Left renal cortex interstitium (tissue), 4 donors: Measurements from ENCODE around the gene NLGN3. TPM values are rescaled to one million over a fixed set of nuclear protein-coding genes. Genes with fewer than 3 reads are reported as not detected.

Experiments used
- DNase-seq, 4 donors: peaks; one replicate each; pipeline ENCODE4 v3.0.0-alpha.2; 2013; ENCODE audit warnings: low read depth in 4 of 4, low spot score in 2 of 4, missing footprints in 1 of 4
- polyA plus RNA-seq, 4 donors: library from polyadenylated mRNA; unstranded; fragments of 120-200 nt; gene quantifications; one replicate each; pipeline ENCODE4 v1.2.1, GENCODE V29; 2013; ENCODE audit not compliant: insufficient read length in 4 of 4

Gene NLGN3
- polyA plus RNA-seq, result 1 to 10 TPM; 4.9 to 6.0 (median 5.4) TPM

- no peak for DNase-seq
Observed at GRCh38 chrX:71144651-71145050, at the start of gene NLGN3. TSS of gene NLGN3 (plus strand) at chrX:71144841. CDS start at chrX:71147750, 2,909 bp downstream.

- no peak for DNase-seq
Observed at GRCh38 chrX:71095033-71095432, 49.6 kb upstream of the NLGN3 start.

- DNase-seq, result peak in 2 of 4 donors; percentile 75 to 76
Observed at GRCh38 chrX:71095555-71095980, 49.1 kb upstream of the NLGN3 start, which contains the start of gene FOXO4. TSS of gene FOXO4 (plus strand) at chrX:71095851. CDS start at chrX:71096529, 678 bp downstream.

GRCh38 chrX:71095981-71096759 is 48.5 kb upstream of the NLGN3 start:
- DNase-seq, result no peak

GRCh38 chrX:71096760-71097032 is 47.9 kb upstream of the NLGN3 start:
- no peak for DNase-seq

GRCh38 chrX:71098302-71098701 is 46.3 kb upstream of the NLGN3 start:
- DNase-seq, result no peak

GRCh38 chrX:71098951-71099506 is 45.6 kb upstream of the NLGN3 start:
- DNase-seq, result no peak

- DNase-seq, result no peak
Observed at GRCh38 chrX:71099736-71100135, 44.9 kb upstream of the NLGN3 start.

- DNase-seq, result no peak
Observed at GRCh38 chrX:71100581-71101505, 43.8 kb upstream of the NLGN3 start.

GRCh38 chrX:71102292-71102691 is 42.3 kb upstream of the NLGN3 start:
- DNase-seq, result no peak

GRCh38 chrX:71103110-71103983 is 41.3 kb upstream of the NLGN3 start:
- DNase-seq, result no peak

- no peak for DNase-seq
Observed at GRCh38 chrX:71105628-71106027, 39.0 kb upstream of the NLGN3 start.

- DNase-seq, result no peak
Observed at GRCh38 chrX:71106427-71106826, 38.2 kb upstream of the NLGN3 start, which contains the start of gene CXorf65. TSS of gene CXorf65 (minus strand) at chrX:71106740. CDS start at chrX:71106556, 184 bp downstream.

- no peak for DNase-seq
Observed at GRCh38 chrX:71107245-71107644, 37.4 kb upstream of the NLGN3 start.

GRCh38 chrX:71107762-71108360 is 36.8 kb upstream of the NLGN3 start:
- DNase-seq, result no peak

GRCh38 chrX:71109051-71109450 is 35.6 kb upstream of the NLGN3 start:
- DNase-seq, result no peak

- no peak for DNase-seq
Observed at GRCh38 chrX:71111141-71111843, 33.3 kb upstream of the NLGN3 start, which contains the start of gene IL2RG. TSS of gene IL2RG (minus strand) at chrX:71111577. CDS start at chrX:71111539, 38 bp downstream.

- no peak for DNase-seq
Observed at GRCh38 chrX:71111921-71112431, 32.7 kb upstream of the NLGN3 start.

- no peak for DNase-seq
Observed at GRCh38 chrX:71117358-71117757, 27.3 kb upstream of the NLGN3 start.
